Uterus (tissue), 4 donors: ENCODE measurements around the gene FAM43A. TPM values are rescaled to one million over a fixed set of nuclear protein-coding genes. Genes with fewer than 3 reads are reported as not detected.
A peak's percentile ranks its signal among the peaks of the same experiment; 100 is the strongest.

Experiments
- DNase-seq, 2 donors: peaks; one replicate each; pipeline ENCODE4 v3.0.0-alpha.2; 2019 to 2020
- H3K27ac ChIP-seq, 2 donors: fragments of 200-600 bp; sonication (generic); 1 replicate in 1 of 2; 2 replicates in 1 of 2; pipeline ENCODE4 v1.5.1; 2016 to 2018
- H3K27me3 ChIP-seq, 2 donors: fragments of 200-600 bp; sonication (generic); one replicate each; pipeline ENCODE4 v1.5.1; 2018 to 2019; ENCODE audit warnings: control low read depth in 1 of 2
- H3K36me3 ChIP-seq, 2 donors: fragments of 200-600 bp; sonication (generic); one replicate each; pipeline ENCODE4 v1.5.1; 2019; ENCODE audit warnings: control low read depth in 1 of 2
- H3K4me1 ChIP-seq, 2 donors: fragments of 200-600 bp; sonication (generic); one replicate each; pipeline ENCODE4 v1.5.1; 2018 to 2019; ENCODE audit warnings: control low read depth in 1 of 2
- H3K4me3 ChIP-seq, 2 donors: fragments of 200-600 bp; sonication (generic); 1 replicate in 1 of 2; 2 replicates in 1 of 2; pipeline ENCODE4 v1.5.1; 2018 to 2019; ENCODE audit warnings: mild to moderate bottlenecking in 1 of 2
- H3K9me3 ChIP-seq, 2 donors: fragments of 200-600 bp; sonication (generic); one replicate each; pipeline ENCODE4 v1.5.1; 2019; ENCODE audit warnings: control low read depth in 1 of 2
- POLR2A ChIP-seq, 2 donors: fragments of 450-650 bp; IDR thresholded peaks; one replicate each; pipeline ENCODE4 v1.6.1; 2016; ENCODE audit warnings: antibody characterized with exemption in 2 of 2, mild to moderate bottlenecking in 1 of 2, moderate library complexity in 1 of 2
- intact Hi-C: fragments of 100-400 bp; cut with DNase I; formaldehyde crosslinking; loops from one replicate; pipeline ENCODE4 v1.15.1; 2023; ENCODE audit warnings: low total_unique reads
- total RNA-seq, 4 donors: library from RNA; depleted of rRNA in 3 of 4; stranded (reverse); fragments of >200 nt in 3 of 4; gene quantifications; one replicate each; pipeline versions ENCODE4 v1.1.0 to v1.2.4, GENCODE V29; 2014 to 2023
- TF ChIP-seq, protein P1 (sequence below), 4 experiments: fragments of 200-600 bp in 2 of 4; fragments of 450-650 bp in 2 of 4; sonication (generic) in 2 of 4; IDR thresholded peaks; one replicate each; pipeline ENCODE4 v1.5.1; 2016 to 2019; ENCODE audit warnings: antibody characterized with exemption in 4 of 4, mild to moderate bottlenecking in 2 of 4, moderate library complexity in 1 of 4
- donor health status: DM: yes; HTN: yes; CAD: no.

FAM43A gene
- total RNA-seq, 4 donors from 2014 or later: 12.9 to 25.2 (median 19.3) TPM

DNA sequence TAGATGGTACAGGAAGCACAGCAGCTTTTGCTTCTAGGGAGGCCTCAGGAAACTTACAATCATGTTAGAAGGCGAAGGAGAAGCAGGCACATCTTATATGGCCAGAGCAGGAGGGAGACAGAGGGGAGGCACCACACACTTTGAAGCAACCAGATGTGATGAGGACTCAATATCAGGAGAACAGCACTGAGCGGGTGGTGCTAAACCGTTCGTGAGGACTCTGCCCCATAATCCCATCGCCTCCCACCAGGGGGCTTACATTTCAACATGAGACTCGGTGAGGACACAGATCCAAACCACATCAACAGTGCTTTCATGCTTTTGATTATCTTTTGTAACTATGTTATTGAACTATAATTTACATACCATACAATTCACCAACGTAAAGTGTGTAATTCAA is 44.9 kb upstream of the FAM43A start:
- Histone ChIP-seq H3K4me1 (no peaks in the 10 kb centered on the region), H3K27ac (peak overlapping the region; percentile 42 to 54), H3K9me3 (no peaks in the 10 kb centered on the region), H3K4me3 (no peak overlapping the region), H3K27me3 (no peaks in the 10 kb centered on the region), H3K36me3 (no peaks in the 10 kb centered on the region)
- no peak for DNase-seq
- intact Hi-C loops: no loop called here
- TF ChIP-seq, protein P1, sequence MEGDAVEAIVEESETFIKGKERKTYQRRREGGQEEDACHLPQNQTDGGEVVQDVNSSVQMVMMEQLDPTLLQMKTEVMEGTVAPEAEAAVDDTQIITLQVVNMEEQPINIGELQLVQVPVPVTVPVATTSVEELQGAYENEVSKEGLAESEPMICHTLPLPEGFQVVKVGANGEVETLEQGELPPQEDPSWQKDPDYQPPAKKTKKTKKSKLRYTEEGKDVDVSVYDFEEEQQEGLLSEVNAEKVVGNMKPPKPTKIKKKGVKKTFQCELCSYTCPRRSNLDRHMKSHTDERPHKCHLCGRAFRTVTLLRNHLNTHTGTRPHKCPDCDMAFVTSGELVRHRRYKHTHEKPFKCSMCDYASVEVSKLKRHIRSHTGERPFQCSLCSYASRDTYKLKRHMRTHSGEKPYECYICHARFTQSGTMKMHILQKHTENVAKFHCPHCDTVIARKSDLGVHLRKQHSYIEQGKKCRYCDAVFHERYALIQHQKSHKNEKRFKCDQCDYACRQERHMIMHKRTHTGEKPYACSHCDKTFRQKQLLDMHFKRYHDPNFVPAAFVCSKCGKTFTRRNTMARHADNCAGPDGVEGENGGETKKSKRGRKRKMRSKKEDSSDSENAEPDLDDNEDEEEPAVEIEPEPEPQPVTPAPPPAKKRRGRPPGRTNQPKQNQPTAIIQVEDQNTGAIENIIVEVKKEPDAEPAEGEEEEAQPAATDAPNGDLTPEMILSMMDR (IDR thresholded peaks at IDR 0.05): no peak
- no peak for TF ChIP-seq POLR2A (IDR thresholded peaks at IDR 0.05)

DNA sequence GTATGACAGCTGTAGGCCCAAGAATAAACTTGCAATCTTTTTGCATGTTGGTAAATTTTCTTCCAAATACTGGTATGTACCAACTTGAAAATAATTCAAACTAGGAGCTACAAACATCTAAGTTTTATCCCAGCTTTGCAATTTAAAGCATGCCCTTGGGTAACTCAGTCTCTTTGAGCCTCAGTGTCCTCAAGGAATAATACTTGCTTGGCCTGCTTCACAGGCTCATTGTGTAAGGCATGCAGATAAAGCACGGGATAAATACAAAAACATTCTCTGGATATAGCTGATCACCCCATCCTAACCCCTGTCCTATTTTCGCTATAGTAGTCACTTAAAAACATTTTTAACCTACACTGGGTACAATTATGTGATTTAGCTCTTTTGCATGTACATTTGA is 42.9 kb upstream of the FAM43A start:
- Histone ChIP-seq H3K27me3 (no peaks in the 10 kb centered on the region), H3K4me3 (no peak overlapping the region), H3K4me1 (no peaks in the 10 kb centered on the region), H3K27ac (no peak overlapping the region), H3K9me3 (no peaks in the 10 kb centered on the region), H3K36me3 (no peaks in the 10 kb centered on the region)
- no peak for DNase-seq
- TF ChIP-seq POLR2A (IDR thresholded peaks at IDR 0.05): no peak
- TF ChIP-seq, protein P1 (IDR thresholded peaks at IDR 0.05): no peak
- intact Hi-C loops: no loop called here

DNA sequence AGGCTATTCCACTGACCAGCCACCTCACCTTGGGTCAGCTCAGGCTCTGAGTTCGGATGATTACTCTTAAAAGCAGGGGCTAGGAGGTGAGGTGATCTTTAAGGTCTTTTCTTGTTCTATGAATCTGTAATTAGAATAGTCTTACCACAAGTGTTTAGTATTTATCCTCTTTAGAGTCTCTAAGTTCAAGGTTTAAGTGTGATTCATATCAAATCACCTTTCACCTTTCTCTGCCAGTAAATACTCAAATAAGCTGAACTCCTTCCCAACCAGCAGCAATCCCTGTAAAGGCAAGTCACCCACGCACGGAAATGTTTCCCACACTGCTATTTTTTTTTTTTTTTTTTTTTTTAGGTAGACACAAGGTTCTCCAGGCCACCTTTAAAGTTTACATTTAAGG is 37.9 kb upstream of the FAM43A start:
- intact Hi-C loops: no loop called here
- H3K9me3 ChIP-seq: no peaks in the 10 kb centered on the region
- H3K27ac ChIP-seq: no peak overlapping the region
- no peaks in the 10 kb centered on the region for H3K27me3 ChIP-seq
- DNase-seq: no peak
- no peak for TF ChIP-seq POLR2A (IDR thresholded peaks at IDR 0.05)
- TF ChIP-seq, protein P1 (IDR thresholded peaks at IDR 0.05): no peak
- no peaks in the 10 kb centered on the region for H3K36me3 ChIP-seq
- no peaks in the 10 kb centered on the region for H3K4me1 ChIP-seq
- H3K4me3 ChIP-seq: no peak overlapping the region

DNA sequence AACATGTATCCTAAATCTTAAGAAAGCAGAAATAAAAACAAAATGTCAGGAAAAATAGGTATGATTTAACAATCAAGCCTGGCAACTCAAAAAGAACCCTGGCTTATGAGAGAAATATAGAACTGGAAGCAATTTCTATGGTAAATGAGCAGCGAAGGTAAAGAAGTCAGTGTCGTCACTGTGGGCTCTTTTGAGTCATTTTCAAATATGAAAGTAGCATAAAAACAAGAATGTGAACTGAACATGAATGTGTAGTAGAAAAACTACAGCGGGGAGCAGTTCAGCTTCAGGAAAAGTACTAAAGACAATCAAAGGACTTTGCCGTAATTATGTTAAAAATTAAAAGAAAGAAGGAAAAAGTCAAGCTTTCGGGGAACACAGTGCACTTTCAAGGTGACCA is 31.2 kb upstream of the FAM43A start:
- TF ChIP-seq, protein P1 (IDR thresholded peaks at IDR 0.05): no peak
- no peak for TF ChIP-seq POLR2A (IDR thresholded peaks at IDR 0.05)
- Histone ChIP-seq H3K4me3 (no peak overlapping the region), H3K4me1 (no peaks in the 10 kb centered on the region), H3K36me3 (no peaks in the 10 kb centered on the region), H3K27me3 (no peaks in the 10 kb centered on the region), H3K9me3 (no peaks in the 10 kb centered on the region), H3K27ac (no peak overlapping the region)
- intact Hi-C loops: no loop called here
- DNase-seq: no peak

DNA sequence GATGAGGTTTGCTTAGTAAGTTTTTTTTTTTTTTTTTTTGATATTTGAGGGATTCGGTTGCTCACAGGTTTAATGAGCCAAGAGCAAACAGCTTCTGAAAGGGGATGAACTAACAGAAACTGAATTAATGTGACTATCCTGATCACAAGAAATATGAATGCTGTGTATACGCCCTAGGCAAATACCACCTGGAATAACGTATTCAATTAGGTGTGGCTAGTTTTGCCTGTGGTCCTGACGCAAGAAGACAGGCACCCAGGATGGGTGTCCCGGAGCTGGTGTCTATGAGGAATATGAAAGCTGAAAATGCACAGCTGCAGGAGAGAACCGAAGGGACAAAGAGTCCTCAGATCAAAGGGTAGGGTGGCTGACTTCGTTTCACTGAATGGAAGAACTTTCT is 28.2 kb upstream of the FAM43A start:
- no peaks in the 10 kb centered on the region for H3K9me3 ChIP-seq
- no peaks in the 10 kb centered on the region for H3K4me1 ChIP-seq
- no peaks in the 10 kb centered on the region for H3K27me3 ChIP-seq
- H3K4me3 ChIP-seq: no peak overlapping the region
- H3K36me3 ChIP-seq: no peaks in the 10 kb centered on the region
- no peak overlapping the region for H3K27ac ChIP-seq
- no peak for DNase-seq
- no peak for TF ChIP-seq POLR2A (IDR thresholded peaks at IDR 0.05)
- TF ChIP-seq, protein P1 (IDR thresholded peaks at IDR 0.05): no peak
- intact Hi-C loops: no loop called here
